CD8-positive, alpha-beta memory T cell (primary cell): ENCODE results near the gene MRTFA. TPM values are rescaled to one million over a fixed set of nuclear protein-coding genes. Genes with fewer than 3 reads are reported as not detected.

Experiments used
- CTCF ChIA-PET: fragments of 350-600 bp; sonication (Branson Sonifier 250); formaldehyde crosslinking; loops from one replicate; lab custom pipeline; 2021; ENCODE audit warnings: antibody characterized with exemption; lab: Charles Lee
- POLR2A ChIA-PET: fragments of 350-600 bp; sonication (Branson Sonifier 250); formaldehyde crosslinking; loops from one replicate; lab custom pipeline; 2021; ENCODE audit warnings: antibody characterized with exemption; lab: Charles Lee
- DNase-seq, 5 donors: peaks; one replicate each; pipeline versions ENCODE4 v3.0.0 to v3.0.0-alpha.2; 2020 to 2022; ENCODE audit warnings: mixed read lengths in 1 of 5
- H3K27ac ChIP-seq: one replicate; pipeline ENCODE4 v1.7.0; 2013; ENCODE audit warnings: low read depth, mild to moderate bottlenecking, low read length, moderate library complexity
- H3K27me3 ChIP-seq: 2 replicates; pipeline ENCODE4 v1.7.0; 2013; ENCODE audit warnings: low read length, mild to moderate bottlenecking; ENCODE audit not compliant: insufficient read depth, poor library complexity, severe bottlenecking
- H3K36me3 ChIP-seq: 2 replicates; pipeline ENCODE4 v1.7.0; 2013; ENCODE audit warnings: mild to moderate bottlenecking, low read length, moderate library complexity; ENCODE audit not compliant: insufficient read depth
- H3K4me1 ChIP-seq: 2 replicates; pipeline ENCODE4 v1.7.0; 2013; ENCODE audit warnings: mild to moderate bottlenecking, low read length, moderate library complexity; ENCODE audit not compliant: insufficient read depth
- H3K4me3 ChIP-seq: 2 replicates; pipeline ENCODE4 v1.7.0; 2013; ENCODE audit warnings: mild to moderate bottlenecking, low read length
- H3K9me3 ChIP-seq: 2 replicates; pipeline ENCODE4 v1.7.0; 2013; ENCODE audit warnings: mild to moderate bottlenecking, low read length
- H3K27ac Mint-ChIP-seq, 8 donors: one replicate each; pipeline ENCODE4 v1.8.0; 2020 to 2021; ENCODE audit warnings: mixed read lengths in 8 of 8, mild to moderate bottlenecking in 6 of 8, inconsistent platforms in 3 of 8, moderate library complexity in 3 of 8
- H3K27me3 Mint-ChIP-seq, 2 donors: one replicate each; pipeline ENCODE4 v1.8.0; 2020 to 2021; ENCODE audit warnings: mixed read lengths in 2 of 2, mild to moderate bottlenecking in 1 of 2, moderate library complexity in 1 of 2
- H3K36me3 Mint-ChIP-seq, 3 donors: one replicate each; pipeline ENCODE4 v1.8.0; 2020 to 2021; ENCODE audit warnings: mixed read lengths in 3 of 3, inconsistent platforms in 1 of 3, mild to moderate bottlenecking in 1 of 3
- H3K4me1 Mint-ChIP-seq, 3 donors: one replicate each; pipeline ENCODE4 v1.8.0; 2020 to 2021; ENCODE audit warnings: mixed read lengths in 3 of 3, inconsistent platforms in 1 of 3, mild to moderate bottlenecking in 1 of 3
- H3K4me3 Mint-ChIP-seq, 7 donors: one replicate each; pipeline ENCODE4 v1.8.0; 2020 to 2021; ENCODE audit warnings: mixed read lengths in 7 of 7, mild to moderate bottlenecking in 6 of 7, moderate library complexity in 4 of 7, inconsistent platforms in 2 of 7
- H3K9me3 Mint-ChIP-seq, 5 donors: one replicate each; pipeline ENCODE4 v1.8.0; 2020 to 2022; ENCODE audit warnings: mixed read lengths in 5 of 5, mild to moderate bottlenecking in 3 of 5, moderate library complexity in 2 of 5, inconsistent platforms in 1 of 5
- polyA plus RNA-seq: library from polyadenylated mRNA; unstranded; fragments of 300-500 nt; fragmentation: Illumina TruSeq; gene quantifications from one replicate; pipeline ENCODE4 v1.2.3, GENCODE V29; 2021
- total RNA-seq, 2 experiments: library from RNA; stranded (reverse); gene quantifications; one replicate each; pipeline ENCODE4 v1.2.3, GENCODE V29; 2021

MRTFA gene
- total and polyA plus RNA-seq, 3 experiments from 2014 or later = 22.9 to 40.5 (median 38.6) TPM

DNA sequence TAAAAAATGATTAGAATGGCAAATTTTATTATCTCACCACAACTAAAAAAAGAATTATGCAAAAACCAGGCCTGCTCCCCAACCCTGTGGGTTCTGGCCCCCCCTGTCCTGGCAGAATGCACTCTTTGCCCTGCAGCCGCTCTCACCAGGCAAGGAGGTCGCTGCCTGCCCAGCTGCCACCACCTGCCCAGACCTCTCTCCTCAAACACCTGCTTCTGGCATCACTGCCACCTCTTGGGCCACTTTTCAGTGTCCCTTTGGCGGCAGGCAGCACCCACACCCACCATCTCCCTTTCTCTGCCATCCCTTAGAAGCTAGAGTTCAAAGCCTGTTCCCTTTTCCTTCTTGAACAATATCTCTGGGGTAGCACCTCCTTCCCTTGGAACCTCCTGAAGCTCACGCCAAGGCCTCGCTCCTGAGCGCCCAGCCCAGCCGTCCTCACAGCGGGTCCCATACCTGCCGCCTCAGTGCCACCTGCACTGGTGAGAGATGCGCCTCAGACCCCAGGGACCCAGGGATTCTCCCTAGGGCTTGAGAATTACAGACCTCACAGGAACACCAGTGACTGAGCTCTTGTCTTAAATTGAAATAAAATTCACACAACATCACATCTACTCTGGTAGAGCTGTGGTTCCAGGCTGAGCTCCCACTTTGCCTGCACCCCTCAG, 221.5 kb downstream of the MRTFA start:
- peaks cover 15% of the 10 kb centered on the region for H3K4me1 ChIP-seq
- CTCF ChIA-PET = interaction anchor here (1.0 to 1.7 kb wide), 2 partner anchors 22 to 231 kb away, joined by 4 to 6 read pairs; no protein-coding TSS in a partner anchor
- no peak for DNase-seq
- Mint-ChIP-seq H3K9me3 (no peaks in the 10 kb centered on the region), H3K4me1 (peaks cover 26 to 38% (median 36%) of the 10 kb centered on the region in 3 donors), H3K27me3 (no peaks in the 10 kb centered on the region), H3K4me3 (peak overlapping the region in 1 of 7 donors; percentile 9), H3K36me3 (peaks cover 0 to 73% (median 7%) of the 10 kb centered on the region in 3 donors), H3K27ac (peak overlapping the region; percentile 41 to 97 (median 86))
- POLR2A ChIA-PET = no interaction called here
- no peak overlapping the region for H3K4me3 ChIP-seq
- H3K27me3 ChIP-seq = no peaks in the 10 kb centered on the region
- no peaks in the 10 kb centered on the region for H3K9me3 ChIP-seq
- no peak overlapping the region for H3K27ac ChIP-seq
- peaks cover 29% of the 10 kb centered on the region for H3K36me3 ChIP-seq

DNA sequence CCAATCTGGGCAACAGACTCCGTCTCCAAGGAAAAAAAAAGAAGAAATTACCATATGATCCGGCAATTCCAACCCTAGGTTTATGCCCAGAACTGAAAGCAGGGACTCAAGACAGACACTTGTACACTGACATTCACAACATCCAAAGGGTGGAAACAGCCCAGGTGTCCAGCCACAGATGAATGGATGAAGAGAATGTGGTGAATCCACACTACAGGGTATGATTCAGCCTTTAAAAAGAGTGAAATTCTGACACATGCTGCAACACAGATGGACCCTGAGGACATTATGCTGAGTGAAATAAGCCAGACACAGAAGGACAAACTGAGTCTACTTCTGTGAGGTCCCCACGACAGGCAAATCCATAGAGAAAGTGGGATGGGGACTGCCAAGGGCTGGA, 222.2 kb downstream of the MRTFA start:
- no peak for DNase-seq

GRCh38 chr22:40413873-40414272, 222.6 kb downstream of the MRTFA start:
- H3K4me1 Mint-ChIP-seq = peaks cover 26 to 34% (median 33%) of the 10 kb centered on the region in 3 donors
- no peaks in the 10 kb centered on the region for H3K27me3 Mint-ChIP-seq
- H3K27ac ChIP-seq = no peak overlapping the region
- peak overlapping the region in 2 of 8 donors; percentile 17 to 70 for H3K27ac Mint-ChIP-seq
- peaks cover 19% of the 10 kb centered on the region for H3K36me3 ChIP-seq
- no peaks in the 10 kb centered on the region for H3K27me3 ChIP-seq
- H3K9me3 Mint-ChIP-seq = no peaks in the 10 kb centered on the region
- H3K4me3 ChIP-seq = no peak overlapping the region
- DNase-seq = no peak
- H3K9me3 ChIP-seq = no peaks in the 10 kb centered on the region
- POLR2A ChIA-PET = no interaction called here
- no peak overlapping the region for H3K4me3 Mint-ChIP-seq
- peaks cover 15% of the 10 kb centered on the region for H3K4me1 ChIP-seq
- peaks cover 0 to 74% (median 7%) of the 10 kb centered on the region in 3 donors for H3K36me3 Mint-ChIP-seq
- CTCF ChIA-PET = no interaction called here

More for the DNA sequence above, 222.2 kb downstream of the MRTFA start:
- Histone ChIP-seq H3K36me3 (peaks cover 22% of the 10 kb centered on the region), H3K9me3 (no peaks in the 10 kb centered on the region), H3K27ac (no peak overlapping the region), H3K27me3 (no peaks in the 10 kb centered on the region), H3K4me1 (peaks cover 15% of the 10 kb centered on the region), H3K4me3 (no peak overlapping the region)
- Mint-ChIP-seq H3K36me3 (peaks cover 0 to 73% (median 7%) of the 10 kb centered on the region in 3 donors), H3K4me1 (peaks cover 26 to 35% (median 33%) of the 10 kb centered on the region in 3 donors), H3K27ac (peak overlapping the region in 6 of 8 donors; percentile 62 to 94 (median 68)), H3K27me3 (no peaks in the 10 kb centered on the region), H3K9me3 (no peaks in the 10 kb centered on the region), H3K4me3 (no peak overlapping the region)
- POLR2A ChIA-PET = no interaction called here
- CTCF ChIA-PET = no interaction called here

DNA sequence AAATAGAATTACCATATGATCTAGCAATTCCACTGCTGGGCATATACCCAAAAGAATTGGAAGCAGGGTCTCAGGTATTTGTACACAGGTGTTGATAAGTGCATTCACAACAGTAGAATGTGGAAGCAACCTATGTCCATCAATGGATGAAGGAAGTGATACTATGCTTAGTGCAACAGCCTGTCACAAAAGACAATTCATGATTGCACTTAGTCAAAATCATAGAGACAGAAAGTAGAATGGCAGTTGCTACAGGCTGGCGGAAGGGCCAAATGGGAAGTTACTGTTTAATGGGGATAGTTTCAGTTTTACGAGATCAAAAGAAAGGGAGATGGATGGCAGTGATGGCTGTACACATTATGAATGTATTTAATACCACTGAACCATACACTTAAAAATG, 224.1 kb downstream of the MRTFA start:
- POLR2A ChIA-PET = interaction anchor here (0.7 kb wide), 1 partner anchor 15 kb away, joined by 3 read pairs; no protein-coding TSS in a partner anchor

DNA sequence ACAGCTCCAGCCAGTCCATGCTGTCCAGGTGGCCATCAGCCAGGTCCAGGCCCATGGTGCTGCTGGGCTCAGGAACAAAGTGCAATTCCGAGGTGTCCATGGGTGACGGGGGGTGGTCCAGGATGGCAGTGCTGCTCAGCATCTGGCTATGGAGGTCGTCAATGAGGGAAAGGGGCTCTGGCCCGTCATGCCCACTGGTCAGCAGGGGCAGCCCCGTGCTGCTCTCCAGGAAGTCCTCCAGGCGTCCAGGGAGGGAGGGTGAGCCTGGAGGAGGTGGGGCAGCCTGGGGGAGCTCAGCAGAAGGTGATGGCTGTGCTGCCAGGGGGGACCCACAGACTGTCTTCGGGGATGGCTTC, 225.0 kb downstream of the MRTFA start:
- Mint-ChIP-seq H3K36me3 (peaks cover 0 to 83% (median 5%) of the 10 kb centered on the region in 3 donors), H3K27ac (peak overlapping the region in 3 of 8 donors; percentile 74 to 86 (median 83)), H3K4me1 (peaks cover 23 to 28% (median 28%) of the 10 kb centered on the region in 3 donors), H3K27me3 (no peaks in the 10 kb centered on the region), H3K9me3 (no peaks in the 10 kb centered on the region), H3K4me3 (no peak overlapping the region)
- no peaks in the 10 kb centered on the region for H3K27me3 ChIP-seq
- no peaks in the 10 kb centered on the region for H3K9me3 ChIP-seq
- no peak for DNase-seq
- H3K4me1 ChIP-seq = peaks cover 15% of the 10 kb centered on the region
- CTCF ChIA-PET = no interaction called here
- no peak overlapping the region for H3K4me3 ChIP-seq
- no peak overlapping the region for H3K27ac ChIP-seq
- POLR2A ChIA-PET = no interaction called here
- H3K36me3 ChIP-seq = peaks cover 16% of the 10 kb centered on the region

More for the DNA sequence above, 224.1 kb downstream of the MRTFA start:
- Histone ChIP-seq H3K4me3 (no peak overlapping the region), H3K4me1 (peaks cover 15% of the 10 kb centered on the region), H3K9me3 (no peaks in the 10 kb centered on the region), H3K36me3 (peaks cover 13% of the 10 kb centered on the region), H3K27ac (no peak overlapping the region), H3K27me3 (no peaks in the 10 kb centered on the region)
- peaks cover 0 to 80% (median 7%) of the 10 kb centered on the region in 3 donors for H3K36me3 Mint-ChIP-seq
- DNase-seq = no peak
- H3K4me3 Mint-ChIP-seq = no peak overlapping the region
- no peaks in the 10 kb centered on the region for H3K9me3 Mint-ChIP-seq
- CTCF ChIA-PET = no interaction called here
- H3K27ac Mint-ChIP-seq = peak overlapping the region in 6 of 8 donors; percentile 5 to 59 (median 18)
- peaks cover 26 to 34% (median 33%) of the 10 kb centered on the region in 3 donors for H3K4me1 Mint-ChIP-seq
- no peaks in the 10 kb centered on the region for H3K27me3 Mint-ChIP-seq

DNA sequence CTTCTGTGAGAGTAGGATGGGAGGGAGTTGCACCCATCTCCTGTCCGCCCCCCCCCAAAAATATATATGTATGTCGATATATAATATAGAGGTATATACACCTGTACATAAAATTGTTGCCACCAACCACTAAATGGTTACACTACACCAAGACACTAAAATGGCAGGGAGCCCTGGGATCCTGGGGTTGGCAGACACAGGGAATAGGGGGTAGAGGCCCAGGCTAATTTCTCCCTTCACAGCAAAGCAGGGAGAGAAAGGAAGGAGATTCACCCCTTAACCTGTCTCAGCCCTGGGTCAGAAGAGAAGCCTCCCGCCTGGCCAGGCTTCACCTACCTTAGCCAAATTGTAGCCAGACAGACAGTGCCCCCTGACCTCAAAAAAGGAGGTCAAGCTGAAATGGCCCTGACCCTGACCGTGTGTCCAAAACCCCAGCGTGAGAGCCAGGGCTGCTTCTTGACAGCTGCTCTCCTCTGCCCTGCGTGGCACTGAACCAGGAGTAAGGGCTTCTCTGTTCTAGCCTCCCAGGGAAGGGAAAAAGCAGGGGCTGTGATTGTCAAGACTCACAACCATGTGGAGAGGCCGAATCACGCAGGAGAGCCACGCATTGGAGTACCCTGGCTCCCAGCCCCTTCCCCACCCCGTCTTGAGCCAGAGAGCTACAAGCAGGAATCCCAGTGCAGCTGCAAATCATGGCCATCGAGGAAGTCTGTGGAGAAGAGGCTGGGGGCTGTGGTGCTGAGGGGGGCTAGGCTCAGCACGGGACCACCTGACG, 225.6 kb downstream of the MRTFA start:
- H3K27ac ChIP-seq = no peak overlapping the region
- H3K36me3 ChIP-seq = peaks cover 20% of the 10 kb centered on the region
- Mint-ChIP-seq H3K36me3 (peaks cover 0 to 83% (median 3%) of the 10 kb centered on the region in 3 donors), H3K4me3 (peak overlapping the region in 1 of 7 donors; percentile 61), H3K27ac (peak overlapping the region in 3 of 8 donors; percentile 74 to 86 (median 83)), H3K4me1 (peaks cover 17 to 22% (median 22%) of the 10 kb centered on the region in 3 donors), H3K27me3 (no peaks in the 10 kb centered on the region), H3K9me3 (no peaks in the 10 kb centered on the region)
- no peaks in the 10 kb centered on the region for H3K9me3 ChIP-seq
- no peaks in the 10 kb centered on the region for H3K27me3 ChIP-seq
- POLR2A ChIA-PET = no interaction called here
- peaks cover 10% of the 10 kb centered on the region for H3K4me1 ChIP-seq
- no peak for DNase-seq
- CTCF ChIA-PET = interaction anchor here (1.2 kb wide), 1 partner anchor 25 kb away, joined by 4 read pairs; no protein-coding TSS in a partner anchor
- no peak overlapping the region for H3K4me3 ChIP-seq

DNA sequence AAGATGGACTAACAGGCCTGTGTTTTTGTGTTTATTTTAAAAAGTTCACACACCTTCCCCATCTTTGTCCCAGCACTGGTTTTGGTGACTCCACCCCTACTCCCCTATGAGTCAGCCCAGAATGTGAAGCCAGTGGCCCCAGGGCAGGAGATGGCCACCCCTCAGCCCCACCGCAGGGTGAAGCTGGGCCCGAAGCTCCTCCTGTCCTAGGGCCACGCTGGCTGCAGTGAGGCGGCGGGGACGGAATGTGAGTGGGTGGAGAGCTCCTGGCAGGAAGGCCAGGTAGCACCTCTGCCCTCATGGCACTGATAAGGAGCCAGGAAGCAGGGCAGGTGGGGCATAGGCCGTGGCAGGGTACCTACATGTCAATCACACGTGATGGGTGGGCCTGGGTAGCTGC, 226.2 kb downstream of the MRTFA start:
- no peak overlapping the region for H3K4me3 ChIP-seq
- peaks cover 26% of the 10 kb centered on the region for H3K36me3 ChIP-seq
- POLR2A ChIA-PET = no interaction called here
- H3K4me3 Mint-ChIP-seq = no peak overlapping the region
- peaks cover 4% of the 10 kb centered on the region for H3K4me1 ChIP-seq
- no peaks in the 10 kb centered on the region for H3K27me3 Mint-ChIP-seq
- no peak overlapping the region for H3K27ac ChIP-seq
- CTCF ChIA-PET = interaction anchor here (1.2 kb wide), 1 partner anchor 26 kb away, joined by 4 read pairs; no protein-coding TSS in a partner anchor
- H3K9me3 Mint-ChIP-seq = no peaks in the 10 kb centered on the region
- peaks cover 0 to 81% (median 3%) of the 10 kb centered on the region in 3 donors for H3K36me3 Mint-ChIP-seq
- peaks cover 11 to 16% (median 16%) of the 10 kb centered on the region in 3 donors for H3K4me1 Mint-ChIP-seq
- no peak for DNase-seq
- H3K27me3 ChIP-seq = no peaks in the 10 kb centered on the region
- H3K9me3 ChIP-seq = no peaks in the 10 kb centered on the region
- H3K27ac Mint-ChIP-seq = peak overlapping the region in 2 of 8 donors; percentile 17 to 61
